SK-N-SH (cell line): ENCODE data around the gene ABHD3. TPM values are rescaled to one million over a fixed set of nuclear protein-coding genes. Genes with fewer than 3 reads are reported as not detected.
"Not testable (repeated sequence)": the region's sequence is repeated elsewhere in the genome, so short reads cannot be mapped to it uniquely, and the experiment has no call there.

Experiments
- CTCF ChIA-PET: fragments of 300-600, 350-600 bp; formaldehyde crosslinking; extraction: SDS; loops from one replicate; lab custom pipeline; 2021; lab: Yijun Ruan, JAX
- POLR2A ChIA-PET: fragments of 350-600 bp; sonication (Branson Sonifier 250); formaldehyde crosslinking; extraction: SDS; loops from one replicate; lab custom pipeline; 2020; ENCODE audit warnings: antibody characterized with exemption, inconsistent platforms; lab: Yijun Ruan, JAX
- DNase-seq: peaks from one replicate; pipeline ENCODE4 v3.0.0; 2012
- H2AFZ ChIP-seq: fragments of 200-600 bp; sonication (generic); 2 replicates; pipeline ENCODE4 v1.8.1; 2016; ENCODE audit warnings: antibody characterized with exemption, mild to moderate bottlenecking, low read depth
- H3F3A ChIP-seq: fragments of 200-600 bp; sonication (generic); replicated peaks from 2 replicates; pipeline ENCODE3; 2016; ENCODE audit warnings: antibody characterized with exemption, mild to moderate bottlenecking; ENCODE audit not compliant: insufficient read depth
- H3K27ac ChIP-seq, 2 experiments: fragments of 200-500 bp in 1 of 2; fragments of 200-600 bp in 1 of 2; sonication (Bioruptor generic) in 1 of 2; sonication (generic), shearing (Covaris generic) in 1 of 2; 2 replicates each; pipeline versions ENCODE4 v1.5.1 to v1.6.1; 2014 to 2016; ENCODE audit warnings: low read depth in 2 of 2, inconsistent platforms in 1 of 2, low read length in 1 of 2, mild to moderate bottlenecking in 1 of 2, mixed read lengths in 1 of 2
- H3K27me3 ChIP-seq: fragments of 200-600 bp; sonication (generic), shearing (Covaris generic); 2 replicates; pipeline ENCODE4 v1.6.1; 2016; ENCODE audit warnings: mixed run types; ENCODE audit not compliant: insufficient read depth
- H3K36me3 ChIP-seq, 2 experiments: fragments of 200-500 bp in 1 of 2; fragments of 200-600 bp in 1 of 2; sonication (Bioruptor generic) in 1 of 2; sonication (generic) in 1 of 2; replicated peaks in 1 of 2; 2 replicates each; pipeline versions ENCODE3 to v1.5.1; 2014 to 2016; ENCODE audit warnings: low read length in 1 of 2, mild to moderate bottlenecking in 1 of 2; ENCODE audit not compliant: insufficient read depth in 2 of 2, control insufficient read depth in 1 of 2
- H3K4me1 ChIP-seq, 2 experiments: fragments of 200-500 bp in 1 of 2; fragments of 200-600 bp in 1 of 2; sonication (Bioruptor generic) in 1 of 2; sonication (generic), shearing (Covaris generic) in 1 of 2; 2 replicates each; pipeline versions ENCODE4 v1.5.1 to v1.6.1; 2014 to 2016; ENCODE audit warnings: low read depth in 1 of 2, low read length in 1 of 2, mixed run types in 1 of 2; ENCODE audit not compliant: insufficient read depth in 2 of 2, control insufficient read depth in 1 of 2
- H3K4me2 ChIP-seq: fragments of 200-600 bp; sonication (generic), shearing (Covaris generic); 2 replicates; pipeline ENCODE4 v1.6.1; 2017; ENCODE audit warnings: mixed run types
- H3K4me3 ChIP-seq, 2 experiments: fragments of 200-500 bp in 1 of 2; fragments of 200-600 bp in 1 of 2; sonication (Bioruptor generic) in 1 of 2; sonication (generic), shearing (Covaris generic) in 1 of 2; 2 replicates each; pipeline versions ENCODE4 v1.5.1 to v1.8.1; 2014 to 2016; ENCODE audit warnings: low read depth in 2 of 2, inconsistent platforms in 1 of 2, low read length in 1 of 2, mild to moderate bottlenecking in 1 of 2, mixed read lengths in 1 of 2, moderate library complexity in 1 of 2
- H3K79me2 ChIP-seq: fragments of 200-600 bp; sonication (generic); 2 replicates; pipeline ENCODE4 v1.8.1; 2017; ENCODE audit warnings: mild to moderate bottlenecking; ENCODE audit not compliant: insufficient read depth
- H3K9ac ChIP-seq: fragments of 200-600 bp; sonication (generic); 2 replicates; pipeline ENCODE4 v1.6.1; 2017; ENCODE audit warnings: mixed run types
- H3K9me2 ChIP-seq: fragments of 200-600 bp; sonication (generic); 2 replicates; pipeline ENCODE4 v1.6.1; 2017; ENCODE audit warnings: mixed run types
- H3K9me3 ChIP-seq: fragments of 200-600 bp; sonication (generic); 2 replicates; pipeline ENCODE4 v1.6.1; 2017; ENCODE audit warnings: mixed run types, mild to moderate bottlenecking, moderate library complexity
- H4K20me1 ChIP-seq: fragments of 200-600 bp; sonication (generic); 2 replicates; pipeline ENCODE4 v1.6.1; 2017; ENCODE audit warnings: mild to moderate bottlenecking, mixed run types; ENCODE audit not compliant: insufficient read depth
- FOXJ3 ChIP-seq: sonication (generic); formaldehyde crosslinking; IDR thresholded peaks from 2 replicates; pipeline ENCODE4 v1.5.1; 2020; ENCODE audit warnings: mild to moderate bottlenecking, missing genetic modification reagents
- FOXM1 ChIP-seq: IDR thresholded peaks from 2 replicates; pipeline ENCODE4 v1.4.0; 2012; ENCODE audit warnings: low read depth, mild to moderate bottlenecking
- GABPA ChIP-seq: IDR thresholded peaks from 2 replicates; pipeline ENCODE4 v1.4.0; 2012; ENCODE audit warnings: low read depth, mild to moderate bottlenecking
- JUND ChIP-seq: IDR thresholded peaks from 2 replicates; pipeline ENCODE4 v1.4.0; 2012
- NRF1 ChIP-seq: IDR thresholded peaks from 2 replicates; pipeline ENCODE4 v1.6.1; 2012; ENCODE audit warnings: low read depth, mild to moderate bottlenecking, low read length
- RAD21 ChIP-seq: IDR thresholded peaks from 2 replicates; pipeline ENCODE4 v1.6.1; 2012; ENCODE audit warnings: mild to moderate bottlenecking, low read length
- RFX5 ChIP-seq: IDR thresholded peaks from 2 replicates; pipeline ENCODE4 v1.6.1; 2012; ENCODE audit warnings: mild to moderate bottlenecking, improper control_type of control experiment, low read length
- TAF1 ChIP-seq: IDR thresholded peaks from 2 replicates; pipeline ENCODE4 v1.6.1; 2012; ENCODE audit warnings: low read depth, mild to moderate bottlenecking, low read length, moderate library complexity, borderline replicate concordance
- TCF12 ChIP-seq: IDR thresholded peaks from 2 replicates; pipeline ENCODE4 v1.4.0; 2012
- WGBS: methylation state at CpG from one replicate; pipeline ENCODE4 v1.1.6; 2017; ENCODE audit warnings: low lambda C conversion rate; 5-methylcytosine and 5-hydroxymethylcytosine counted together
- polyA plus RNA-seq, 3 experiments: library from polyadenylated mRNA; depleted of rRNA; stranded (reverse); fragments of >200 nt; gene quantifications; 2 replicates each; pipeline ENCODE4 v1.2.3, GENCODE V29; 2012
- TF ChIP-seq, protein P1 (sequence below): fragments of 150-350 bp; IDR thresholded peaks from 2 replicates; pipeline ENCODE4 v1.6.1; 2017; ENCODE audit warnings: antibody characterized with exemption, low read length, low read depth, borderline replicate concordance

Gene ABHD3
- polyA plus RNA-seq, 1 of the 3 experiments (the other 2 are of a cell fraction), result 4.3 TPM

DNA sequence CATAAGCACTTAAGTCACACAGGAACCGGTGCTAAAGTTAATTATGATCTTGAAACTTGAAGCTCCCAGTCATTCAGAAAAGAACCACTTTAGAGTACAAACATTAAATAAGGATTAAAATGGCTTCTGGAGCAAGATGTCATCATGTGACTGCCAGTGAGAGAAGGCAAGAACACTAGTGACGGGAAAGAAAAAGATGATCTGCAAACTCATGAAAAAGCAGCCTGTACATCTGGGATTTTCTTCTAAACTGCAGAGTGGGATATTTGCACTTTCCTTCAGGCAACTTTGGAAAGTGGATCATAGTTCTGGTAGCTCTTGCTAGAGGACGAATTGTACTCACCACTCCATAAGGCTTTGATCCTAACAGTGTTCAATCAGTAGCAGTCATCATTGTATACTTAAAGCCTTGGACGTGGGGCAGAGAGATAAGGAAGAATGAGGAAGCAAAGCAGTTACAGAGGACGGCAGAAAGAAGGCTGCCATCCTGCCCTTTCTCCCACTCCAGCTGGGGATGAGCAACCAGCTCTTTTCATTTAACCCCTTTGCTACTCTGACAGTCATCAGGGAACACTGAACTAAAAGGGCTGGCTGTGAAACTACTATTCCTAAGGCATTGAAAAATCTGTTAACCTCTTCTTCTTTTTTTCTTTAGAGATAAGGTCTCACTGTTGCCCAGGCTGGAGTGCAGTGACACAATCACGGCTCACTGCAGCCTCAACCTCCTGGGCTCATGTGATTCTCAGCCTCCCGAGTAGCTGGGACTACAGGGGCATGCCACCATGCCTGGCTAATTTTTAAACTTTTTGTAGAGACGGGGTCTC lies 18.1 kb downstream of the ABHD3 start:
- Histone ChIP-seq H3K9me2 (no peaks in the 10 kb centered on the region), H3K79me2 (no peaks in the 10 kb centered on the region), H3K4me2 (no peak overlapping the region), H3K9me3 (peaks cover 5% of the 10 kb centered on the region; the same call in 1 of the 2 replicates), H3F3A (no peaks in the 10 kb centered on the region), H3K27me3 (no peaks in the 10 kb centered on the region), H4K20me1 (no peaks in the 10 kb centered on the region), H3K27ac (no peak overlapping the region), H3K4me1 (no peaks in the 10 kb centered on the region), H3K36me3 (peaks cover 0 to 20% of the 10 kb centered on the region in 2 experiments), H2AFZ (0 out of 2 replicates have a peak overlapping the region, but pooled peaks have one; percentile 13), H3K4me3 (no peak overlapping the region), H3K9ac (no peak overlapping the region)
- no peak for DNase-seq
- TF ChIP-seq RAD21, result no peak
- no peak for TF ChIP-seq FOXJ3 (CRISPR knock-in tag)
- TF ChIP-seq, protein P1, sequence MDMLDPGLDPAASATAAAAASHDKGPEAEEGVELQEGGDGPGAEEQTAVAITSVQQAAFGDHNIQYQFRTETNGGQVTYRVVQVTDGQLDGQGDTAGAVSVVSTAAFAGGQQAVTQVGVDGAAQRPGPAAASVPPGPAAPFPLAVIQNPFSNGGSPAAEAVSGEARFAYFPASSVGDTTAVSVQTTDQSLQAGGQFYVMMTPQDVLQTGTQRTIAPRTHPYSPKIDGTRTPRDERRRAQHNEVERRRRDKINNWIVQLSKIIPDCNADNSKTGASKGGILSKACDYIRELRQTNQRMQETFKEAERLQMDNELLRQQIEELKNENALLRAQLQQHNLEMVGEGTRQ, result no peak
- no peak for TF ChIP-seq GABPA
- no peak for TF ChIP-seq NRF1
- no peak for TF ChIP-seq TCF12
- TF ChIP-seq JUND, result no peak
- 78% methylated on average over 8 of the region's 8 CpGs for whole genome bisulfite sequencing
- ChIA-PET POLR2A (interaction anchor here (0.6 kb wide), 1 partner anchor 18 kb away, joined by 3 read pairs; the partner anchor contains the start of gene ABHD3), CTCF (interaction anchor here (0.9 to 1.2 kb wide), 3 partner anchors 10 to 86 kb away, joined by 3 read pairs; partner anchors contain the start of gene ESCO1)

DNA sequence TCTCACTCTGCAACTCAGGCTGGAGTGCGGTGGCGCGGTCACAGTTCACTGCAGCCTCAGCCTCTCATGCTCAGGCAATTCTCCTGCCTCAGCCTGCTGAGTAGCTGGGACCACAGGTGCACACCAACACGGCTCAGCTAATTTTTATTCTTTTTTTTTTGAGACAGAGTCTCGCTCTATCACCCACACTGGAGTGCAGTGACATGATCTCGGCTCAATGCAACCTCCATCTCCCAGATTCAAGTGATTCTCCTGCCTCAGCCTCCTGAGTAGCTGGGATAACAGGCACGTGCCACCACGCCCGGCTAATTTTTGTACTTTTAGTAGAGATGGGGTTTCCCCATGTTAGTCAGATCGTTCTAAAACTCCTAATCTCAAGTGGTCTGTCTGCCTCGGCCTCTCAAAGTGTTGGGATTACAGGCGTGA lies 19.0 kb downstream of the ABHD3 start:
- DNase-seq, H3K27me3 ChIP-seq, H2AFZ ChIP-seq, H3K9me2 ChIP-seq, H3K4me3 ChIP-seq, H4K20me1 ChIP-seq, H3K79me2 ChIP-seq, H3K4me1 ChIP-seq, POLR2A ChIA-PET, H3K9ac ChIP-seq, H3K4me2 ChIP-seq, H3K27ac ChIP-seq, H3F3A ChIP-seq, H3K9me3 ChIP-seq: not testable (repeated sequence)
- 91% methylated on average over 12 of the region's 12 CpGs for WGBS
- CTCF ChIA-PET, result interaction anchor here (0.9 kb wide), 1 partner anchor 85 kb away, joined by 3 read pairs; the partner anchor contains the start of gene ESCO1
- H3K36me3 ChIP-seq, result peaks cover 0 to 20% of the 10 kb centered on the region in 2 experiments

DNA sequence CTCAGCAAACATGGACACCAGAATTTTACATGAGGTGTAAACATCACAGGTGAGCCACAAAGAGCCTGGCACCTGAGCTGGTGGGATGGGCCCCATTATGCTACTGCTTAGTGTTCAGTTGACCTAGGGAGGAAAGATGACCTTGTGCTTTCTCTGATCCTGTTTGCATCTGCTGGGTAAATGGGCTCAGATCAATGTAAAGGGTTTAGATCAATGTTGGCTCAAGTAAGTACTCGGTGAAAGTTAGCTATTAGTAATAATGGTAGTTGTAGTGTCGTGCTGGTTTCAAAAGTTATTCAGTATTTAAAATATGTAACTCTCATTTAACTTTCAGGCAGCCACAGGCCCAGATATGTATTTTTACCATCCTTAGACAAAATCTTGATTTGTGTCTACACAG lies 19.8 kb downstream of the ABHD3 start:
- no peak for DNase-seq
- no peaks in the 10 kb centered on the region for H3K79me2 ChIP-seq
- no peak overlapping the region for H3K4me3 ChIP-seq
- peaks cover 0 to 14% of the 10 kb centered on the region in 2 experiments for H3K36me3 ChIP-seq
- no peak overlapping the region for H3K4me2 ChIP-seq
- TF ChIP-seq FOXM1 (no peak), RFX5 (no peak), TAF1 (no peak)
- no peak overlapping the region for H3K9ac ChIP-seq
- no peak overlapping the region for H3K27ac ChIP-seq
- WGBS, result 85% methylated on average over 2 of the region's 2 CpGs
- H3K27me3 ChIP-seq, result no peaks in the 10 kb centered on the region
- no peaks in the 10 kb centered on the region for H3K4me1 ChIP-seq
- no peaks in the 10 kb centered on the region for H3K9me2 ChIP-seq
- H3F3A ChIP-seq, result no peaks in the 10 kb centered on the region
- POLR2A ChIA-PET, result no interaction called here
- no peak overlapping the region for H2AFZ ChIP-seq
- no peaks in the 10 kb centered on the region for H4K20me1 ChIP-seq
- CTCF ChIA-PET, result no interaction called here
- no peaks in the 10 kb centered on the region for H3K9me3 ChIP-seq
